IPS-18c (cell line): ENCODE measurements around the gene ADGRG2.
"Not testable (repeated sequence)": the region's sequence is repeated elsewhere in the genome, so short reads cannot be mapped to it uniquely, and the experiment has no call there.

Experiments used
- H3K4me3 ChIP-seq: 2 replicates; pipeline ENCODE4 v1.7.0; 2013; ENCODE audit warnings: low read depth, mild to moderate bottlenecking, low read length, moderate library complexity; ENCODE audit not compliant: insufficient read depth
- H3K9me3 ChIP-seq: one replicate; pipeline ENCODE4 v1.6.1; 2013; ENCODE audit warnings: mild to moderate bottlenecking, low read length, moderate library complexity; ENCODE audit not compliant: control insufficient read depth, insufficient read depth

The ADGRG2 gene

DNA sequence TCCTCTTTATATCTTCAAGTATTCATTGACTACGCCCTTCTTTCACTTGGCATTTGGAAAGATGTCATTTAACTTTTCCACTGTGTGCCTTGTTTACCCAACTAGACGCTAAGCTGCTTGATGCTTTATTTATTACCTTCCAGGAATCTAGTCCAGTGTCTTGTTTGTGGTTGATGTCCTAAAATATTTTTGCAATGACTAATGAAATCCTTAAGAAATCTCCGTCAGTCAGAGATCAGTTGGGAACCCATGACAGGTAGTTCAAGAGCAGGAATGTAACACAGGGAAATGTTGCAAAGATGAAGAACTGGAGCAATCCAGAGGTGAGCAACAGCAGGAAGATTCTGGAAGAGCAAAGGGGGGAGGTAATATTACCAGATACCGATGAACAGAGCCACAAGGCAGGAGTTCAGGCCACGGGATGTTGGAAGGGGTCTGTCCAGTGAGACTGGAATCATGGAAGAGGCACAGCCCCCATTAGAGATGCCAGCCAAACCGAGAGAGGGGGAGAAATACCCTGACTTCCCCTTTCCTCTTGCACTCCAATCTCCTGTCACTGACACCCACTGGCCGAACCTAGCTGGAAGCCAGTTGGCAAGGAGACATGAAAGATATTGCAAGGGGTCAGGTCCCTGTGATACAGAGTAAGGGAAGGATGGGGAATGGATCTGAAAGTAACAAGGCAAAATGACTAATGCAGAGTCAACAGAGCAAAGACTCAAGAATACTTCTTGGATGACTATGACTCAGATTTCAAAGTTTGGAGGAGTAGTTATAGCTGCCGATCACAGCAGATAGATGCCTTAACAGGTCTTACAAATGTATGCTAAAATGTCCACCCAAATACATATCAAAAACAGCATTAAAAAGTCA lies 75.7 kb downstream of the ADGRG2 start:
- no peak overlapping the region for H3K4me3 ChIP-seq

GRCh38 chrX:19040373-19040772 lies 81.9 kb downstream of the ADGRG2 start:
- Histone ChIP-seq H3K9me3 (peaks cover 2% of the 10 kb centered on the region), H3K4me3 (no peak overlapping the region)

More for the DNA sequence above, 75.7 kb downstream of the ADGRG2 start:
- H3K9me3 ChIP-seq: peaks cover 23% of the 10 kb centered on the region

- no peak overlapping the region for H3K4me3 ChIP-seq
These were observed 88.2 kb downstream of the ADGRG2 start for GRCh38 chrX:19034025-19034424.

GRCh38 chrX:19030805-19031204 lies 91.5 kb downstream of the ADGRG2 start:
- H3K4me3 ChIP-seq: no peak overlapping the region
- no peaks in the 10 kb centered on the region for H3K9me3 ChIP-seq

More at GRCh38 chrX:19034025-19034424, 88.2 kb downstream of the ADGRG2 start:
- H3K9me3 ChIP-seq: no peaks in the 10 kb centered on the region

DNA sequence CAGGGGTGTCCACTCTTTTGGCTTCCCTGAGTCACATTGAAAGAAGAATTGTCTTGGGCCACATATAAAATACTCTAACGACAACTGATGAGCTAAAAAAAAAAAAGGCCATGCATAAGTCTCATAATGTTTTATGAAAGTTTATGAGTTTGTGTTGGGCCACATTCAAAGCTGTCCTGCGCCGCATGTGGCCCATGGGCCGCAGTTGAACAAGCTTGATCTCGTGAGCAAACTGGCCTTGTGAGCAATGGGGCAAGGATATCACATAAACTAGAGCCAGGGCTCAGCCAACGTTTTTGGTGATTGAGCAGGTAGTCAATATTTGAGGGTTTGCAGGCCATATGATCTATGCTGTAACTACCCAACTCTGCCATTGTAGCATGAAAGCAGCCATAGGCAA lies 93.7 kb downstream of the ADGRG2 start:
- Histone ChIP-seq H3K4me3 (no peak overlapping the region), H3K9me3 (peaks cover 3% of the 10 kb centered on the region)

- H3K9me3 ChIP-seq: peaks cover 7% of the 10 kb centered on the region
- H3K4me3 ChIP-seq: no peak overlapping the region
These were observed 97.9 kb downstream of the ADGRG2 start for GRCh38 chrX:19024366-19024765.

- Histone ChIP-seq H3K9me3 (peaks cover 7% of the 10 kb centered on the region), H3K4me3 (no peak overlapping the region)
These were observed 102.3 kb downstream of the ADGRG2 start for GRCh38 chrX:19019996-19020395.

DNA sequence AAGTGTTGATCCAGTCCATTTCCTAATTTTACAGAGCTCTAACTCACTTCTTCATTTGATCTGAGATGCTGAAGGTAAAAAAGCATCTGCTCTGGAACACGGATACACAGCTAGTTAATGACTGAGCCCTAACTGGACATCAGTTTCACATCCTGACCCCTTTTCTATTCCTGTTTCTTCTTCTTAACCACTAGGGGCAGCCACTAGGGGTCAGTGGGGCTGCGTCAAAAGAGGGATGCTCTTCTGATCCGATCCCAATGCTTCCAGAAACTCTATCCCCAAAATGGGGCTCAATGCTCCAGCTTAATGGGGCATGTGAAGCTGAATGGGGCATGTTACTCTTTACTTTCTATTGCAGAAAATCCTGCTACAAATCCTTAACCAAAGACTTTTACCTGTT lies 105.0 kb downstream of the ADGRG2 start:
- no peak overlapping the region for H3K4me3 ChIP-seq
- peaks cover 4% of the 10 kb centered on the region for H3K9me3 ChIP-seq

GRCh38 chrX:19016614-19017013 lies 105.7 kb downstream of the ADGRG2 start:
- not testable (repeated sequence) for H3K9me3 ChIP-seq, H3K4me3 ChIP-seq

- Histone ChIP-seq H3K4me3 (no peak overlapping the region), H3K9me3 (no peaks in the 10 kb centered on the region)
These were observed 114.4 kb downstream of the ADGRG2 start for GRCh38 chrX:19007868-19008267.

DNA sequence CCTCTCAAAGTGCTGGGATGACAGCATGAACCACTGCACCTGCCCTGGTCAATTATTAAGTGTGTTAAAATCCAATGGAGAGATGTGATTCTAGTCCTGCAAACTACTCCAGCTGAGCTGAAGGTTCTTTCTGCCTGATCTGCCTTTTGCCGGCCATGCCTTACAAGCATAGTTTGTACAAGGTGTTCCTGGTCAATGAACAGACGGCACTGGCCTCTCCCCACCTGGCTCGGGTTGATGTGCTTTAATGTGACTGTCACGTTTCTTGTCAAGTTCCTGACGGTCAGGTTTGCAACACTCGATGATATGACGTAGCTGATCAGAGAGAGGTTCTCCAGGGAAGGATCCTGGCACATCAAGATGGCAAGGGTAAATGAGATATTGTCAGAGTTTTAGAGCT lies 115.3 kb downstream of the ADGRG2 start:
- H3K9me3 ChIP-seq: no peaks in the 10 kb centered on the region
- no peak overlapping the region for H3K4me3 ChIP-seq

- H3K9me3 ChIP-seq: peaks cover 3% of the 10 kb centered on the region
- H3K4me3 ChIP-seq: no peak overlapping the region
These were observed 116.4 kb downstream of the ADGRG2 start for GRCh38 chrX:19005909-19006308.

DNA sequence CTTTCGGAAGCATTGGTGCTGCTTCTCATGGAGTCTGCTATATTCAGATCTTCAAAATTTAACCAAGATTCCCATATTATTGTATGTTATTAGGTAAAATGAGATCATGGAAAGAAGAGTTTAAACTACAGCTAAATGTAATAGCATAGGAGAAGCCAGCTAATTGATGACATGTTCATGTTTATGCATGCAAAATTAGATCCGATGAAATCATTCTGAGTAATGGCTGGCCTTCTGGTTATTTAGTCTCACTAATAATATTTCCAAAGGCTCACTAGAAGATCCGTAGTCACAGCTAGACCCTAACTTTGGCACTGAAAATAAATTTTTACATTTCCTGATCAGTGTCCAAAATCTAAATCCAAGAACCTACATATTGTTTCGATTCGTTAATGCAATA lies 118.5 kb downstream of the ADGRG2 start:
- Histone ChIP-seq H3K4me3 (no peak overlapping the region), H3K9me3 (peaks cover 3% of the 10 kb centered on the region)

DNA sequence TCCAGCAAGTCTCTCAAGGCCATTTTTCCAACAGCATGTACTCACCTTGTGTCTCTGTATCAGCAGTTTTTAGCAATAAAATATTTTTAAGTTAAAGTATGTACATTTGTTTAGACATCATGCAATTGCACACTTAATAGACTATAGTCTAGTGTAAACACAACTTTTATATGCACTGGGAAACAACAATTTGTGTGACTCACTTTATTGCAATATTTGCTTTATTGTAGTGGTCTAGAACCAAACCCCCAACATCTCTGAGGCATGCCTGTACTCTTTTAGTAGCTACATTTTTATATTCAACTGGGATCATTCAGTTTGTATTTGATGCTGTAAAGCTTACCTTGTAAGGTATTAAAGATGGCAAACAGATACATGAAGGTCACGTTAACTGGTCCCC lies 123.6 kb downstream of the ADGRG2 start:
- H3K9me3 ChIP-seq: peaks cover 5% of the 10 kb centered on the region
- H3K4me3 ChIP-seq: no peak overlapping the region

- Histone ChIP-seq H3K9me3 (peaks cover 5% of the 10 kb centered on the region), H3K4me3 (no peak overlapping the region)
These were observed 124.4 kb downstream of the ADGRG2 start for GRCh38 chrX:18997916-18998315.

DNA sequence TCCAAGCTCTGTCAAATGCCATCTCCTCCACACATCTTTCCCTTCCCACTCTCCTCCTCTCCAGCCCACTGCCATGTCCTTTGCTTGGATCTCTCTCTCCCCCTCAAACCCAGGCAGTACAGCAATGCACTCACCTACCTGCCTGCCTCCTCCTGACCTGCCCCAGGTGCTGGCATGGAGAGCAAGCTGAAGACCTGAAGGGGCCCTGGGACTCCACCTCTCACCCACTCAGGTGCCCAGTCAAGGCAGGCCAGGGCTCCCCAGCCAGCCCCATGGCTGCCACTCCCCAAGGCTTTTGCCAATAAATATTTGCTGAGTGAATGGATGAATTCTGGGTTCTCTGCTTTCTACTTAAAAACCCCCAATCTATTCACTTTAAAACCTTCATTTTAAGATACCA lies 125.7 kb downstream of the ADGRG2 start:
- Histone ChIP-seq H3K9me3 (peaks cover 5% of the 10 kb centered on the region), H3K4me3 (no peak overlapping the region)

DNA sequence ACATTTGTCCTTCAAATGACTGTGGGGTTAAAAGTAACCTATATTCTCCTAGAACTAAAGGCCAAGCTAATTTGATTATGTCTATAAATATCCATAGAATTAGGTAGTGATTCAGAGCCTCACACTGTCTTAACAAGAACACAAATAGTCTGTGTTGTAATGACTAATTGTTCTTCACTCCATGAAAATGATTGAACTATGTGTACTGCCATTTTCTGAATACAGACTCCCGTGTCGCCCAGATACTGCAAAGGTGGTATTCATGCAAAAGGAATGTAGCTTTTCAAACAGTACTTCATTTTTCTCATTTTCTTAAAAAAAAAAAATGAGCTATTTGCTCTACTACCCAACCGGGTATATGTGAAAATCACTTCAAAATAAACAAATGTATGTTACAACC lies 127.0 kb downstream of the ADGRG2 start:
- H3K9me3 ChIP-seq: peaks cover 2% of the 10 kb centered on the region
- no peak overlapping the region for H3K4me3 ChIP-seq

GRCh38 chrX:18994713-18995112 lies 127.6 kb downstream of the ADGRG2 start:
- Histone ChIP-seq H3K9me3 (peaks cover 2% of the 10 kb centered on the region), H3K4me3 (no peak overlapping the region)

DNA sequence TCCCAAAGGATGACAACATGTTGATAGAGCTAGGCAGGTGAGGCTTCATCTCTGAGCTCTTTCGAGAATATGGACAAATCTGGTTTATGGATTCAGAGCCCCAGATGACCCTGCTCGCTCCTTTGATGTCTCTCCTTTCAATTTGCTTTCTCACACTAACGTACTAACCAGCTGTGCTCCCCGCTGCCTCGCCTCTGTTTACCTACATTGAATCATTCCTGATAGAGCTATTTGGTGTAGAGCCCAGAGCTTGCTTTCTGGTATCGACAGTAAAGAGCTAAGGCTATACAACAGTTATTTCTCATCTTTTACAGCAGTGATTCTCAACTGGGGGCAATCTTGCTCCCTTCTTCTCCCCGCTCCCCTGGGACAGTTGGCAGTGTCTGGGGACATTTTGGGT lies 129.4 kb downstream of the ADGRG2 start:
- H3K4me3 ChIP-seq: no peak overlapping the region
- H3K9me3 ChIP-seq: peaks cover 2% of the 10 kb centered on the region
